Kidney (tissue), 14 donors: ENCODE results near the gene ATE1. TPM values are rescaled to one million over a fixed set of nuclear protein-coding genes. Genes with fewer than 3 reads are reported as not detected.

ENCODE experiments used
- DNase-seq, 5 donors: peaks; one replicate each; pipeline ENCODE4 v3.0.0-alpha.2; 2013 to 2020
- FAIRE-seq: peaks from 2 replicates; lab custom pipeline; 2012; peaks lifted over from hg19 to GRCh38; lab: Jason Lieb, UNC
- H3K27ac ChIP-seq, 2 donors: one replicate each; pipeline ENCODE4 v1.7.0; 2013; ENCODE audit warnings: low read depth in 2 of 2, low read length in 2 of 2, inconsistent platforms in 1 of 2
- H3K27me3 ChIP-seq: one replicate; pipeline ENCODE4 v1.7.1; 2013; ENCODE audit warnings: low read length, inconsistent platforms; ENCODE audit not compliant: control insufficient read depth, insufficient read depth
- H3K36me3 ChIP-seq, 3 donors: one replicate each; pipeline versions ENCODE4 v1.7.0 to v1.7.1; 2013; ENCODE audit warnings: low read length in 3 of 3, control low read depth in 1 of 3, inconsistent platforms in 1 of 3; ENCODE audit not compliant: insufficient read depth in 3 of 3, control insufficient read depth in 2 of 3
- H3K4me1 ChIP-seq, 3 donors: one replicate each; pipeline versions ENCODE4 v1.7.0 to v1.7.1; 2013; ENCODE audit warnings: low read length in 3 of 3, inconsistent platforms in 1 of 3, low read depth in 1 of 3; ENCODE audit not compliant: control insufficient read depth in 2 of 3, insufficient read depth in 2 of 3
- H3K4me3 ChIP-seq, 3 donors: one replicate each; pipeline versions ENCODE4 v1.7.0 to v1.8.1; 2013; ENCODE audit warnings: low read length in 3 of 3, control low read depth in 1 of 3, inconsistent platforms in 1 of 3
- H3K9ac ChIP-seq, 3 donors: one replicate each; pipeline versions ENCODE4 v1.7.0 to v1.7.1; 2013; ENCODE audit warnings: low read length in 3 of 3, control low read depth in 1 of 3, inconsistent platforms in 1 of 3
- H3K9me3 ChIP-seq, 3 donors: one replicate each; pipeline versions ENCODE4 v1.7.0 to v1.7.1; 2013; ENCODE audit warnings: low read length in 3 of 3, control low read depth in 1 of 3, inconsistent platforms in 1 of 3; ENCODE audit not compliant: control insufficient read depth in 2 of 3, insufficient read depth in 1 of 3
- intact Hi-C: fragments of 100-400 bp; cut with DNase I; formaldehyde crosslinking; loops from one replicate; pipeline ENCODE4 v1.11.1; 2022
- polyA plus RNA-seq: library from polyadenylated mRNA; stranded (reverse); fragments of 350-450 nt; fragmentation: Illumina TruSeq; extraction: RNeasy Lipid Tissue Mini Kit (QIAGEN cat#74804); gene quantifications from one replicate; pipeline ENCODE4 v1.2.3, GENCODE V29; 2014; ENCODE audit warnings: low read depth, low replicate concordance; ENCODE audit not compliant: insufficient read depth
- total RNA-seq: library from RNA; stranded (reverse); fragmentation: NEBNext Ultra II Directional; extraction: Animal tissue kit (Norgen Biotek cat#: 25700); gene quantifications from one replicate; pipeline ENCODE4 v1.2.1, GENCODE V29; 2021
- TF ChIP-seq, protein P1 (sequence below): IDR thresholded peaks from 3 replicates; pipeline ENCODE4 v1.5.1; 2012; ENCODE audit warnings: mild to moderate bottlenecking, moderate library complexity, borderline replicate concordance; ENCODE audit not compliant: insufficient read depth; ENCODE audit errors: extremely low read depth
- donor health status: control.
- donor health status: control.
- donor health status: control.
- donor health status: control.
- donor health status: control.
- donor health status: DM: yes; HTN: yes; CAD: no.
- donor health status: Normal renal cell carcinoma (clear cell type).

ATE1 gene
- total and polyA plus RNA-seq, 2 donors from 2014 or later, result 9.8 to 31.0 TPM

DNA sequence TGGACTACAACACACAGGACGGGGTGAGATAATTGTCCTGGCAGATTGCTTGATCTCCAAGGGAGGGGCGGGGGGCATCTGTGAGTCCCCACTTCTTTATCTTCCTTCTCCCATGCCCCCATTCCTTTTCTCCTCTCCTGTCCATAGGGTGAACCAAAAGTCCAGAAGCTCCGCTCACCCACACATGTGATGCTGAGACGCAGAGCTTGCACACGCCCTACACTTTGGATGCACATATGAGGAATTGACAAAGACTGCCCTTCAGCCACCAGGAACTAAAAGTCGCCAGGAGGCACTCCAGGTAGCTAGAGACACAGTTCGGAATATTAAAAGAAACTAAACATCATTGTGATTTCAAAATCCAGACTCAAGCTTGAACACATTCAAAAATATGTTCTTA is 216.9 kb downstream of the ATE1 start:
- peaks cover 0 to 3% (median 0%) of the 10 kb centered on the region in 3 donors for H3K9me3 ChIP-seq
- no peak overlapping the region for H3K4me3 ChIP-seq
- H3K27me3 ChIP-seq, result no peaks in the 10 kb centered on the region
- H3K27ac ChIP-seq, result no peak overlapping the region
- no peaks in the 10 kb centered on the region for H3K4me1 ChIP-seq
- TF ChIP-seq, protein P1, sequence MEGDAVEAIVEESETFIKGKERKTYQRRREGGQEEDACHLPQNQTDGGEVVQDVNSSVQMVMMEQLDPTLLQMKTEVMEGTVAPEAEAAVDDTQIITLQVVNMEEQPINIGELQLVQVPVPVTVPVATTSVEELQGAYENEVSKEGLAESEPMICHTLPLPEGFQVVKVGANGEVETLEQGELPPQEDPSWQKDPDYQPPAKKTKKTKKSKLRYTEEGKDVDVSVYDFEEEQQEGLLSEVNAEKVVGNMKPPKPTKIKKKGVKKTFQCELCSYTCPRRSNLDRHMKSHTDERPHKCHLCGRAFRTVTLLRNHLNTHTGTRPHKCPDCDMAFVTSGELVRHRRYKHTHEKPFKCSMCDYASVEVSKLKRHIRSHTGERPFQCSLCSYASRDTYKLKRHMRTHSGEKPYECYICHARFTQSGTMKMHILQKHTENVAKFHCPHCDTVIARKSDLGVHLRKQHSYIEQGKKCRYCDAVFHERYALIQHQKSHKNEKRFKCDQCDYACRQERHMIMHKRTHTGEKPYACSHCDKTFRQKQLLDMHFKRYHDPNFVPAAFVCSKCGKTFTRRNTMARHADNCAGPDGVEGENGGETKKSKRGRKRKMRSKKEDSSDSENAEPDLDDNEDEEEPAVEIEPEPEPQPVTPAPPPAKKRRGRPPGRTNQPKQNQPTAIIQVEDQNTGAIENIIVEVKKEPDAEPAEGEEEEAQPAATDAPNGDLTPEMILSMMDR, result no peak
- H3K9ac ChIP-seq, result no peak overlapping the region
- intact Hi-C loops, result no loop called here
- FAIRE-seq (no peak), DNase-seq (no peak)
- no peaks in the 10 kb centered on the region for H3K36me3 ChIP-seq

DNA sequence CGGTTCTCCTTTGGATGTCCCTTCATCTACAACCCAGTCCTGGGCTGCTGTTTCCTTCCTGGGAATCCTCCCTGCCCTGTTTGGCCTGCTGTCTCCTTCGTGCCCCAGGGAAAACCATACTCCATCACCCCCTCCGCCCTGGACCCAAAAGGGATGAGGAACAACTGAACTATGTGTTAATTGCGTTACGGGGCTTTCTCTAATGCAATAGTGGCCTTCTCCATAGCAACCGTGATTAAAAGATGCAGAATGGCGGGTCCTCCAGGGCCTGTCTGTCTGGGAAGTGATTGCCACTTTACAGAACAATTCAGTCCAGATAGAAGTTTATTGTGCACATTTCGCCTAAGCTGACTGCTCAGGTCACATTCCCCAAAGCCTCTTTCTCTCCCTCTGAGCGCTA is 217.6 kb downstream of the ATE1 start:
- Histone ChIP-seq H3K27ac (no peak overlapping the region), H3K27me3 (no peaks in the 10 kb centered on the region), H3K36me3 (no peaks in the 10 kb centered on the region), H3K4me3 (no peak overlapping the region), H3K9me3 (peaks cover 0 to 3% (median 0%) of the 10 kb centered on the region in 3 donors), H3K9ac (no peak overlapping the region), H3K4me1 (no peaks in the 10 kb centered on the region)
- FAIRE-seq (no peak), DNase-seq (no peak)
- intact Hi-C loops, result no loop called here
- TF ChIP-seq, protein P1, result no peak

GRCh38 chr10:121709675-121710073 is 218.2 kb downstream of the ATE1 start:
- Histone ChIP-seq H3K27ac (no peak overlapping the region), H3K9me3 (peaks cover 0 to 3% (median 0%) of the 10 kb centered on the region in 3 donors), H3K36me3 (no peaks in the 10 kb centered on the region), H3K9ac (no peak overlapping the region), H3K4me3 (no peak overlapping the region), H3K4me1 (no peaks in the 10 kb centered on the region), H3K27me3 (no peaks in the 10 kb centered on the region)
- no peak for FAIRE-seq
- TF ChIP-seq, protein P1, result no peak
- intact Hi-C loops, result no loop called here
- no peak for DNase-seq
